HG03196 (cell line): ENCODE measurements around the gene IMPACT.
A peak's percentile ranks its signal among the peaks of the same experiment; 100 is the strongest.

Source experiments
- ATAC-seq: cut with Tn5 transposase; IDR thresholded peaks from one replicate; pipeline ENCODE4 v1.9.1; 2021; ENCODE audit not compliant: unreplicated experiment

IMPACT gene

GRCh38 chr18:24420551-24420950, 5.9 kb upstream of the IMPACT start:
- no peak for ATAC-seq

- ATAC-seq: no peak
Observed at GRCh38 chr18:24421831-24422230, 4.6 kb upstream of the IMPACT start.

GRCh38 chr18:24426073-24426397, 435 bp upstream of the IMPACT start:
- no peak for ATAC-seq

- ATAC-seq: no peak
Observed at GRCh38 chr18:24427484-24427883, 1.0 kb downstream of the IMPACT start.

GRCh38 chr18:24428709-24429108, 2.2 kb downstream of the IMPACT start:
- no peak for ATAC-seq

GRCh38 chr18:24429188-24429587, 2.7 kb downstream of the IMPACT start:
- ATAC-seq: no peak

GRCh38 chr18:24432618-24433017, 6.1 kb downstream of the IMPACT start:
- no peak for ATAC-seq

- ATAC-seq: no peak
Observed at GRCh38 chr18:24436939-24437338, 10.5 kb downstream of the IMPACT start.

- peak; percentile 62 for ATAC-seq
Observed at GRCh38 chr18:24443870-24444269, 17.4 kb downstream of the IMPACT start.

- no peak for ATAC-seq
Observed at GRCh38 chr18:24446453-24446852, 20.0 kb downstream of the IMPACT start.

- no peak for ATAC-seq
Observed at GRCh38 chr18:24446953-24447538, 20.6 kb downstream of the IMPACT start.

GRCh38 chr18:24447961-24448360, 21.5 kb downstream of the IMPACT start:
- ATAC-seq: no peak

- peak; percentile 69 for ATAC-seq
Observed at GRCh38 chr18:24456549-24456948, 30.1 kb downstream of the IMPACT start.

GRCh38 chr18:24459772-24460171, 33.3 kb downstream of the IMPACT start:
- no peak for ATAC-seq

- ATAC-seq: no peak
Observed at GRCh38 chr18:24460388-24460787, 33.9 kb downstream of the IMPACT start, which contains the start of gene HRH4. Gene HRH4, plus strand, starts transcription at chr18:24460637. Its CDS starts 92 bp downstream, at chr18:24460729.

- no peak for ATAC-seq
Observed at GRCh38 chr18:24461996-24462395, 35.5 kb downstream of the IMPACT start.

GRCh38 chr18:24462838-24463775, 36.6 kb downstream of the IMPACT start:
- ATAC-seq: no peak

GRCh38 chr18:24465486-24465885, 39.0 kb downstream of the IMPACT start:
- ATAC-seq: no peak

GRCh38 chr18:24466771-24467170, 40.3 kb downstream of the IMPACT start:
- ATAC-seq: no peak

- ATAC-seq: no peak
Observed at GRCh38 chr18:24470022-24470618, 43.6 kb downstream of the IMPACT start.

GRCh38 chr18:24470805-24471204, 44.3 kb downstream of the IMPACT start:
- ATAC-seq: no peak

GRCh38 chr18:24472591-24472990, 46.1 kb downstream of the IMPACT start:
- ATAC-seq: no peak
